ENCODE measurements around the gene CCDC33. TPM values are rescaled to one million over a fixed set of nuclear protein-coding genes. Genes with fewer than 3 reads are reported as not detected.

Gene CCDC33
- total RNA-seq, 1 experiment from 2014 or later: 0.15 TPM

GRCh38 chr15:74199297-74199652 lies 36.9 kb upstream of the CCDC33 start (continued):
- TF ChIP-seq, protein P1, sequence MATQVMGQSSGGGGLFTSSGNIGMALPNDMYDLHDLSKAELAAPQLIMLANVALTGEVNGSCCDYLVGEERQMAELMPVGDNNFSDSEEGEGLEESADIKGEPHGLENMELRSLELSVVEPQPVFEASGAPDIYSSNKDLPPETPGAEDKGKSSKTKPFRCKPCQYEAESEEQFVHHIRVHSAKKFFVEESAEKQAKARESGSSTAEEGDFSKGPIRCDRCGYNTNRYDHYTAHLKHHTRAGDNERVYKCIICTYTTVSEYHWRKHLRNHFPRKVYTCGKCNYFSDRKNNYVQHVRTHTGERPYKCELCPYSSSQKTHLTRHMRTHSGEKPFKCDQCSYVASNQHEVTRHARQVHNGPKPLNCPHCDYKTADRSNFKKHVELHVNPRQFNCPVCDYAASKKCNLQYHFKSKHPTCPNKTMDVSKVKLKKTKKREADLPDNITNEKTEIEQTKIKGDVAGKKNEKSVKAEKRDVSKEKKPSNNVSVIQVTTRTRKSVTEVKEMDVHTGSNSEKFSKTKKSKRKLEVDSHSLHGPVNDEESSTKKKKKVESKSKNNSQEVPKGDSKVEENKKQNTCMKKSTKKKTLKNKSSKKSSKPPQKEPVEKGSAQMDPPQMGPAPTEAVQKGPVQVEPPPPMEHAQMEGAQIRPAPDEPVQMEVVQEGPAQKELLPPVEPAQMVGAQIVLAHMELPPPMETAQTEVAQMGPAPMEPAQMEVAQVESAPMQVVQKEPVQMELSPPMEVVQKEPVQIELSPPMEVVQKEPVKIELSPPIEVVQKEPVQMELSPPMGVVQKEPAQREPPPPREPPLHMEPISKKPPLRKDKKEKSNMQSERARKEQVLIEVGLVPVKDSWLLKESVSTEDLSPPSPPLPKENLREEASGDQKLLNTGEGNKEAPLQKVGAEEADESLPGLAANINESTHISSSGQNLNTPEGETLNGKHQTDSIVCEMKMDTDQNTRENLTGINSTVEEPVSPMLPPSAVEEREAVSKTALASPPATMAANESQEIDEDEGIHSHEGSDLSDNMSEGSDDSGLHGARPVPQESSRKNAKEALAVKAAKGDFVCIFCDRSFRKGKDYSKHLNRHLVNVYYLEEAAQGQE (IDR thresholded peaks at IDR 0.05; ENCODE audit: low read depth): no peak
- TF ChIP-seq POLR2A (IDR thresholded peaks at IDR 0.05; ENCODE audit: borderline replicate concordance, extremely low read depth, insufficient read depth, insufficient read length): no peak
- TF ChIP-seq ZNF274 (IDR thresholded peaks at IDR 0.05; ENCODE audit: low read depth, low read length): no peak
- TF ChIP-seq CEBPB (IDR thresholded peaks at IDR 0.05; ENCODE audit: low read depth): no peak
- no peak for TF ChIP-seq ZFX (IDR thresholded peaks at IDR 0.05)
- no peak for TF ChIP-seq SIN3A (IDR thresholded peaks at IDR 0.05; ENCODE audit: low read depth)
- TF ChIP-seq POLR2AphosphoS5 (IDR thresholded peaks at IDR 0.05; ENCODE audit: low read depth, low read length): no peak
- no peak for TF ChIP-seq YY1 (IDR thresholded peaks at IDR 0.05; ENCODE audit: extremely low read depth, insufficient replicate concordance, low read depth, low read length)
- TF ChIP-seq ELF1 (IDR thresholded peaks at IDR 0.05; ENCODE audit: borderline replicate concordance, low read depth): no peak
- TF ChIP-seq SP1 (IDR thresholded peaks at IDR 0.05; ENCODE audit: low read depth): no peak

DNA sequence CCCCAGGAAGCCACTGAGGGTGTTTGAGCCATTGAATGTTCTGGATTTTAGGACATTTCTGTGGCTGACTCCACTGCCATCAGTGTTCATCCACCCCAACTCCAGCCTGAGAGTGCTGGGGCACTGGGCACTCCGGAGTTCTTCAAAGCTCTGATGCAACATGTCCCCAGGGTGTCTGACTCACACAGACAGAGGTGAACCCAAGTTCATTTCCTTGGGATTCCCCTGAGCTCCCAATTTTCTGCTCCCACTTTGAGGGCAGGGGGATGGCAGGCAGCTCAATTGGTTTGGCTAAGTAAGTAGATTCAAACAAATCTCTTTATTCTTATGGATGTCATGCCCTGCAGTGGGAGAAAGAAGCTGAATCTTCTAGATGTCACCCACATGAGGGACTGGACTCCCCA lies 35.7 kb upstream of the CCDC33 start:
- POLR2A ChIA-PET: no interaction called here
- DNase-seq (ENCODE audit: low read depth, low spot score) (peak; percentile 43), ATAC-seq (peak; percentile 48; the same call in 1 of the 2 replicates)
- Histone ChIP-seq H3K9me2 (ENCODE audit: insufficient read depth) (no peaks in the 10 kb centered on the region), H3K27ac (ENCODE audit: low read depth, low read length) (no peak overlapping the region), H3K4me3 (replicated peaks in 1 of 2; ENCODE audit: low read depth in 1 of 2, low read length in 2 of 2) (no peak overlapping the region), H2AFZ (ENCODE audit: low read depth, low read length, poor library complexity, severe bottlenecking) (no peak overlapping the region), H4K20me1 (ENCODE audit: insufficient read depth) (no peaks in the 10 kb centered on the region), H3K4me1 (ENCODE audit: control insufficient read depth in 1 of 2, insufficient read depth in 2 of 2, low read length in 2 of 2) (peaks cover 40 to 72% of the 10 kb centered on the region in 2 experiments), H3K9me3 (ENCODE audit: control insufficient read depth in 1 of 2, insufficient read depth in 1 of 2, low read depth in 1 of 2, low read length in 2 of 2) (no peaks in the 10 kb centered on the region), H3K36me3 (ENCODE audit: control insufficient read depth in 1 of 2, insufficient read depth in 2 of 2, low read length in 2 of 2) (no peaks in the 10 kb centered on the region), H3K27me3 (ENCODE audit: insufficient read depth, low read length) (peaks cover 14% of the 10 kb centered on the region; the same call in 1 of the 2 replicates), H3K79me2 (ENCODE audit: insufficient read depth, low read length) (no peaks in the 10 kb centered on the region), H3K9ac (ENCODE audit: low read length) (no peak overlapping the region), H3K4me2 (ENCODE audit: low read length) (peak overlapping the region; percentile 59)
- peak; percentile 70 for TF ChIP-seq TCF7L2 (IDR thresholded peaks at IDR 0.05; ENCODE audit: borderline replicate concordance, extremely low read depth, insufficient read depth, insufficient read length)
- no peak for TF ChIP-seq SIN3A (IDR thresholded peaks at IDR 0.05; ENCODE audit: low read depth)
- 0 out of 2 replicates have a peak, but pooled peaks have one; percentile 52 for TF ChIP-seq POLR2AphosphoS5 (IDR thresholded peaks at IDR 0.05; ENCODE audit: low read depth, low read length)
- TF ChIP-seq EZH2phosphoT487 (IDR thresholded peaks at IDR 0.05; ENCODE audit: borderline replicate concordance): no peak
- RAD21 ChIA-PET (ENCODE audit: low non-redundant PET in 1 of 2, low total read pairs in 2 of 2, uncharacterized antibody in 2 of 2, unreplicated experiment in 2 of 2): interaction anchor here in 1 of 2 experiments (1.6 kb wide), 1 partner anchor 107 kb away, joined by 3 read pairs; no protein-coding TSS in a partner anchor
- CTCF ChIA-PET: interaction anchor here (0.9 kb wide), 1 partner anchor 107 kb away, joined by 6 read pairs; no protein-coding TSS in a partner anchor
- no TSS peak for BruUV-seq (replicated peaks)
- intact Hi-C loops (cut with micrococcal nuclease): loop anchor here (2.0 to 5.0 kb wide), 2 partner anchors 40 to 48 kb away; no protein-coding TSS in a partner anchor

All from HCT116 (cell line).